ENCODE results near the gene SLC15A4.

Gene SLC15A4

DNA sequence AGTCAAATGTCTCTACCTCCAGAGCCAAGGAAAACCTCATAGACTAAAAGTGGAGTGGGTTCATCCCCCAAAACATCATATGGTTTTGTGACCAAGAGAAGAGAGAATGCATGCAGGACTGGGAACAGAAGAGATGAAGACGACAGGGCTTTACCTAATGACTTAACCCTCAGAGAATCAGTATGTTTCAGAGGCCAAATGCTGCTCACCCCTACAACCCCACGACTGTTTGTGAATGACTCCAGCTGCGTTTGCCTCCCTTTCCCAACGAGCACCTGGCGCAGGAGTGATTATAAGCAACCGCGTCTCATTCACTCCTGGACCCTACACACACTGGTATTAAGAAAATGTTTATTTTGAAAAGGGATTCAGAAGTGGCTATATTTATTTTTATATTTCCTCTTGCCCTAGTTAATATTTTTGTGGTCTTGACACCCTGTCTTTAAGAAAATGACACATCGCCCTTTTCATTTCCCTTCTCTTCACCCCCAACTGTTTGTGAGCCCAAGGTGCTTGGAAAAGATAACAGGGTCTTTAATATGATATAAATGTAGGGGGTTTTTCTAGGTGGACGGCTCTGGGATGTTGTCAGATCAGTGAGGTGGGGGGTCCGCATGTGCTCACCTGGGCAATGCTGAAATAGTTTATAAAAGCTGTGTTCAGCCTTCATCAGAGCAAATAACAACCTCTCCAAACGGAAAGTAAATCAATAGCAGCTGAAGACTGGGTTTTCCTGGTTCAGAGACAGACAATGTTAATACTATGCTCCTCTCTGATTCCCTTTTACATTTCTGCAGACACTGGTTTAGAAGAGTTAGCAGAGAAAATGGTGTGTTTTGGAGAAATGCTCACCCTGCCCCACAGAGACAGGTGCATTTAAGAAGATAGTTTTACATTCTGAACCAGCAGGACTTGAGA lies 77.7 kb downstream of the SLC15A4 start:
- no peak for DNase-seq

DNA sequence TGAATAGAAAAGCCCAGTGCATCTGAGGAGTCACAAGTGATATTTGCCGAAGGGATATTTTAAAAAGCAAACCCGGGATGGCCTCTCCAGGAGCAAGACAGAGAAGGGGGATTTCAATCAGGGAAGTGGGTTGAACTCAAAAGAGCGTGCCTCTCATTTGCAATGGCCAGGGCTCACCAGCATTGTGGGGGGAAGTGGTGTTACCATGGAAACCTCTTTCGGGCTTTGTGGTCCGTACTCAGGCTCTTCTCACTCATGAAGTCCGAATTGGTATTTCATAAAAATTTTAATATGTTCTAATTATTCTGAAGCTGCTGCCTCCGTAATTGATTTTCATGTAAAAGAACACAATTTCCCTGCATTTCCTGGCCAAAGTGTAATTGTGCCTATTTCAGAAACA lies 79.8 kb downstream of the SLC15A4 start:
- no peak for DNase-seq
